Neural cell (in vitro differentiated cells): ENCODE measurements around the gene BAAT.

Source experiments
- MXI1 ChIP-seq: fragments of 450-650 bp; conservative IDR thresholded peaks from 2 replicates; pipeline ENCODE4 v1.6.1; 2014; ENCODE audit warnings: antibody characterized with exemption, mild to moderate bottlenecking; ENCODE audit not compliant: poor library complexity, severe bottlenecking
- TF ChIP-seq, protein P1 (sequence below): fragments of 450-650 bp; IDR thresholded peaks from 2 replicates; pipeline ENCODE4 v1.5.1; 2014; ENCODE audit warnings: antibody characterized with exemption, mild to moderate bottlenecking, moderate library complexity; ENCODE audit not compliant: poor library complexity, severe bottlenecking

DNA sequence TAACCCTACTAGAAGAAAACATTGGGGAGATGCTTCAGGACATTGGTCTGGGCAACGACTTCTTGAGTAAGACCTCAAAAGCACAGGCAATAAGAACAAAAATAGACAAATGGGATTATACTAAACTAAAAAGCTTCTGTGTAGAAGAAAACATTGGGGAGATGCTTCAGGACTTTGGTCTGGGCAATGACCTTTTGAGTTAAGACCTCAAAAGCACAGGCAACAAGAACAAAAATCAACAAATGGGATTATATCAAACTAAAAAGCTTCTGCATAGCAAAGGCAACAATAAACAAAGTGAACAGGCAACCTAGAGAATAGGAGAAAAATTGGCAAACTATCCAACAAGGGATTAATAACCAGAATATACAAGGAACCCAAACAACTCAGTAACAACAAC lies 9.9 kb upstream of the BAAT start:
- TF ChIP-seq, protein P1, sequence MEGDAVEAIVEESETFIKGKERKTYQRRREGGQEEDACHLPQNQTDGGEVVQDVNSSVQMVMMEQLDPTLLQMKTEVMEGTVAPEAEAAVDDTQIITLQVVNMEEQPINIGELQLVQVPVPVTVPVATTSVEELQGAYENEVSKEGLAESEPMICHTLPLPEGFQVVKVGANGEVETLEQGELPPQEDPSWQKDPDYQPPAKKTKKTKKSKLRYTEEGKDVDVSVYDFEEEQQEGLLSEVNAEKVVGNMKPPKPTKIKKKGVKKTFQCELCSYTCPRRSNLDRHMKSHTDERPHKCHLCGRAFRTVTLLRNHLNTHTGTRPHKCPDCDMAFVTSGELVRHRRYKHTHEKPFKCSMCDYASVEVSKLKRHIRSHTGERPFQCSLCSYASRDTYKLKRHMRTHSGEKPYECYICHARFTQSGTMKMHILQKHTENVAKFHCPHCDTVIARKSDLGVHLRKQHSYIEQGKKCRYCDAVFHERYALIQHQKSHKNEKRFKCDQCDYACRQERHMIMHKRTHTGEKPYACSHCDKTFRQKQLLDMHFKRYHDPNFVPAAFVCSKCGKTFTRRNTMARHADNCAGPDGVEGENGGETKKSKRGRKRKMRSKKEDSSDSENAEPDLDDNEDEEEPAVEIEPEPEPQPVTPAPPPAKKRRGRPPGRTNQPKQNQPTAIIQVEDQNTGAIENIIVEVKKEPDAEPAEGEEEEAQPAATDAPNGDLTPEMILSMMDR: no peak
- no peak for TF ChIP-seq MXI1
